SK-N-SH treated with all-trans-retinoic acid at 6 μM for 48 hours (cell line): ENCODE measurements around the gene CENPT.

Experiments
- GLIS3 ChIP-seq: fragments of 250-450 bp; sonication (Bioruptor Pico); IDR thresholded peaks from 2 replicates; pipeline ENCODE4 v1.5.0; 2020; ENCODE audit warnings: mild to moderate bottlenecking, moderate library complexity
- OSR1 ChIP-seq: fragments of 250-450 bp; sonication (Bioruptor Pico); IDR thresholded peaks from 2 replicates; pipeline ENCODE4 v1.8.0; 2022; ENCODE audit warnings: moderate library complexity, mild to moderate bottlenecking, inconsistent platforms
- RARB ChIP-seq: fragments of 250-450 bp; sonication (Bioruptor Pico); IDR thresholded peaks from 2 replicates; pipeline ENCODE4 v1.8.0; 2021; ENCODE audit warnings: mild to moderate bottlenecking, moderate library complexity
- SNAI2 ChIP-seq: fragments of 250-450 bp; sonication (Bioruptor Pico); IDR thresholded peaks from 2 replicates; pipeline ENCODE4 v1.5.0; 2020; ENCODE audit warnings: mild to moderate bottlenecking, moderate library complexity
- TCF4 ChIP-seq: fragments of 250-450 bp; sonication (Bioruptor Pico); IDR thresholded peaks from 2 replicates; pipeline ENCODE4 v1.8.0; 2021; ENCODE audit warnings: mild to moderate bottlenecking, moderate library complexity, borderline replicate concordance
- ZFP3 ChIP-seq: fragments of 250-450 bp; sonication (Bioruptor Pico); IDR thresholded peaks from 2 replicates; pipeline ENCODE4 v1.5.0; 2020; ENCODE audit warnings: mild to moderate bottlenecking, moderate library complexity
- ZFP30 ChIP-seq: fragments of 450-650 bp; formaldehyde crosslinking; IDR thresholded peaks from 2 replicates; pipeline ENCODE4 v1.5.0; 2022; ENCODE audit warnings: mild to moderate bottlenecking, moderate library complexity
- TF ChIP-seq, protein P1 (sequence below): fragments of 250-450 bp; sonication (Bioruptor Pico); IDR thresholded peaks from 2 replicates; pipeline ENCODE4 v1.8.0; 2020; ENCODE audit warnings: mild to moderate bottlenecking, moderate library complexity, borderline replicate concordance
- TF ChIP-seq, protein P2 (sequence below): fragments of 250-450 bp; sonication (Bioruptor Pico); IDR thresholded peaks from 2 replicates; pipeline ENCODE4 v1.5.1; 2020; ENCODE audit warnings: low read depth, mild to moderate bottlenecking, moderate library complexity
- TF ChIP-seq, protein P3 (sequence below): fragments of 250-450 bp; sonication (Bioruptor Pico); IDR thresholded peaks from 2 replicates; pipeline ENCODE4 v1.5.0; 2020; ENCODE audit warnings: mild to moderate bottlenecking, moderate library complexity

DNA sequence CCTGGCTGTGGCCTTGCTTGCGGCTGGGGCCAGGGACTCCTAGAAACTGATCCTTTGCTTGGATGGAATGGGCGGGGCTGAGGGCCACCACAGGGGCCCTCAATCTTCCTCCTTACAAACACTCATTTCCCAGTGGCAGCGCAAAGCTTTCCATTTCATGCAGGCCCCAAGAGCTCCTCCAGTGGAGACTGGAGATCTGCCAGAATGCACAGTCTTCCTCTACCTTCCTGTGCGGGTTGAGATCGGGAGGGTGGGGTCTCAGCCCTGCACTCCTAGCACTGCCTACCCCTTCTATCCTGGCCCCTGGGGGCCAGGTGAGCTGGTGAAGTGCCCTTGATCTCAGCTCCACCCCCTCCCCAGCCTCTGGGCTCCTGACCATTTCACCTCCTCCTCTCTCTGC is 38.9 kb upstream of the CENPT start:
- TF ChIP-seq, protein P1, sequence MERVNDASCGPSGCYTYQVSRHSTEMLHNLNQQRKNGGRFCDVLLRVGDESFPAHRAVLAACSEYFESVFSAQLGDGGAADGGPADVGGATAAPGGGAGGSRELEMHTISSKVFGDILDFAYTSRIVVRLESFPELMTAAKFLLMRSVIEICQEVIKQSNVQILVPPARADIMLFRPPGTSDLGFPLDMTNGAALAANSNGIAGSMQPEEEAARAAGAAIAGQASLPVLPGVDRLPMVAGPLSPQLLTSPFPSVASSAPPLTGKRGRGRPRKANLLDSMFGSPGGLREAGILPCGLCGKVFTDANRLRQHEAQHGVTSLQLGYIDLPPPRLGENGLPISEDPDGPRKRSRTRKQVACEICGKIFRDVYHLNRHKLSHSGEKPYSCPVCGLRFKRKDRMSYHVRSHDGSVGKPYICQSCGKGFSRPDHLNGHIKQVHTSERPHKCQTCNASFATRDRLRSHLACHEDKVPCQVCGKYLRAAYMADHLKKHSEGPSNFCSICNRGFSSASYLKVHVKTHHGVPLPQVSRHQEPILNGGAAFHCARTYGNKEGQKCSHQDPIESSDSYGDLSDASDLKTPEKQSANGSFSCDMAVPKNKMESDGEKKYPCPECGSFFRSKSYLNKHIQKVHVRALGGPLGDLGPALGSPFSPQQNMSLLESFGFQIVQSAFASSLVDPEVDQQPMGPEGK (CRISPR knock-in tag): no peak
- TF ChIP-seq, protein P2, sequence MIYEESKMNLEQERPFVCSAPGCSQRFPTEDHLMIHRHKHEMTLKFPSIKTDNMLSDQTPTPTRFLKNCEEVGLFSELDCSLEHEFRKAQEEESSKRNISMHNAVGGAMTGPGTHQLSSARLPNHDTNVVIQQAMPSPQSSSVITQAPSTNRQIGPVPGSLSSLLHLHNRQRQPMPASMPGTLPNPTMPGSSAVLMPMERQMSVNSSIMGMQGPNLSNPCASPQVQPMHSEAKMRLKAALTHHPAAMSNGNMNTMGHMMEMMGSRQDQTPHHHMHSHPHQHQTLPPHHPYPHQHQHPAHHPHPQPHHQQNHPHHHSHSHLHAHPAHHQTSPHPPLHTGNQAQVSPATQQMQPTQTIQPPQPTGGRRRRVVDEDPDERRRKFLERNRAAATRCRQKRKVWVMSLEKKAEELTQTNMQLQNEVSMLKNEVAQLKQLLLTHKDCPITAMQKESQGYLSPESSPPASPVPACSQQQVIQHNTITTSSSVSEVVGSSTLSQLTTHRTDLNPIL (CRISPR knock-in tag): no peak
- no peak for TF ChIP-seq GLIS3
- TF ChIP-seq SNAI2 (CRISPR knock-in tag): no peak
- TF ChIP-seq TCF4 (CRISPR knock-in tag): no peak
- TF ChIP-seq, protein P3, sequence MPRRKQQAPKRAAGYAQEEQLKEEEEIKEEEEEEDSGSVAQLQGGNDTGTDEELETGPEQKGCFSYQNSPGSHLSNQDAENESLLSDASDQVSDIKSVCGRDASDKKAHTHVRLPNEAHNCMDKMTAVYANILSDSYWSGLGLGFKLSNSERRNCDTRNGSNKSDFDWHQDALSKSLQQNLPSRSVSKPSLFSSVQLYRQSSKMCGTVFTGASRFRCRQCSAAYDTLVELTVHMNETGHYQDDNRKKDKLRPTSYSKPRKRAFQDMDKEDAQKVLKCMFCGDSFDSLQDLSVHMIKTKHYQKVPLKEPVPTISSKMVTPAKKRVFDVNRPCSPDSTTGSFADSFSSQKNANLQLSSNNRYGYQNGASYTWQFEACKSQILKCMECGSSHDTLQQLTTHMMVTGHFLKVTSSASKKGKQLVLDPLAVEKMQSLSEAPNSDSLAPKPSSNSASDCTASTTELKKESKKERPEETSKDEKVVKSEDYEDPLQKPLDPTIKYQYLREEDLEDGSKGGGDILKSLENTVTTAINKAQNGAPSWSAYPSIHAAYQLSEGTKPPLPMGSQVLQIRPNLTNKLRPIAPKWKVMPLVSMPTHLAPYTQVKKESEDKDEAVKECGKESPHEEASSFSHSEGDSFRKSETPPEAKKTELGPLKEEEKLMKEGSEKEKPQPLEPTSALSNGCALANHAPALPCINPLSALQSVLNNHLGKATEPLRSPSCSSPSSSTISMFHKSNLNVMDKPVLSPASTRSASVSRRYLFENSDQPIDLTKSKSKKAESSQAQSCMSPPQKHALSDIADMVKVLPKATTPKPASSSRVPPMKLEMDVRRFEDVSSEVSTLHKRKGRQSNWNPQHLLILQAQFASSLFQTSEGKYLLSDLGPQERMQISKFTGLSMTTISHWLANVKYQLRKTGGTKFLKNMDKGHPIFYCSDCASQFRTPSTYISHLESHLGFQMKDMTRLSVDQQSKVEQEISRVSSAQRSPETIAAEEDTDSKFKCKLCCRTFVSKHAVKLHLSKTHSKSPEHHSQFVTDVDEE (CRISPR knock-in tag): no peak
- TF ChIP-seq ZFP3: no peak
- TF ChIP-seq ZFP30 (CRISPR knock-in tag): no peak
- TF ChIP-seq RARB (CRISPR knock-in tag): no peak
- TF ChIP-seq OSR1: no peak
